Liver (tissue), 9 donors: ENCODE data around the gene IMPDH2. TPM values are rescaled to one million over a fixed set of nuclear protein-coding genes. Genes with fewer than 3 reads are reported as not detected.

ENCODE experiments used
- DNase-seq: peaks from one replicate; pipeline ENCODE4 v3.0.0-alpha.2; 2017; ENCODE audit warnings: low spot score
- H3K27ac ChIP-seq, 2 donors: one replicate each; pipeline ENCODE4 v1.7.0; 2013; ENCODE audit warnings: inconsistent platforms in 2 of 2, low read length in 2 of 2, control low read depth in 1 of 2, low read depth in 1 of 2, mild to moderate bottlenecking in 1 of 2
- H3K27me3 ChIP-seq, 4 donors: one replicate each; pipeline versions ENCODE4 v1.6.1 to v1.7.0; 2013; ENCODE audit warnings: low read length in 3 of 4, inconsistent platforms in 1 of 4, mild to moderate bottlenecking in 1 of 4, moderate library complexity in 1 of 4; ENCODE audit not compliant: control insufficient read depth in 4 of 4, insufficient read depth in 4 of 4
- H3K36me3 ChIP-seq, 4 donors: one replicate each; pipeline versions ENCODE4 v1.6.1 to v1.7.0; 2013; ENCODE audit warnings: low read length in 3 of 4, mild to moderate bottlenecking in 3 of 4, low read depth in 1 of 4, moderate library complexity in 1 of 4; ENCODE audit not compliant: control insufficient read depth in 4 of 4, insufficient read depth in 3 of 4
- H3K4me1 ChIP-seq, 4 donors: one replicate each; pipeline versions ENCODE4 v1.6.1 to v1.7.0; 2013; ENCODE audit warnings: low read length in 3 of 4, mild to moderate bottlenecking in 3 of 4, moderate library complexity in 1 of 4; ENCODE audit not compliant: control insufficient read depth in 4 of 4, insufficient read depth in 4 of 4
- H3K4me3 ChIP-seq, 3 donors: one replicate each; pipeline versions ENCODE4 v1.6.1 to v1.7.0; 2013; ENCODE audit warnings: low read length in 3 of 3, control low read depth in 1 of 3, low read depth in 1 of 3, mild to moderate bottlenecking in 1 of 3
- H3K9ac ChIP-seq, 2 donors: one replicate each; pipeline ENCODE4 v1.7.0; 2013; ENCODE audit warnings: low read length in 2 of 2, mild to moderate bottlenecking in 2 of 2, moderate library complexity in 2 of 2, control low read depth in 1 of 2, low read depth in 1 of 2
- H3K9me3 ChIP-seq, 4 donors: one replicate each; pipeline versions ENCODE4 v1.6.1 to v1.7.0; 2013; ENCODE audit warnings: low read length in 3 of 4; ENCODE audit not compliant: control insufficient read depth in 4 of 4
- EGR1 ChIP-seq, 2 donors: IDR thresholded peaks; 2 replicates each; pipeline ENCODE4 v1.6.1; 2016 to 2018; ENCODE audit warnings: antibody characterized with exemption in 2 of 2, low read depth in 2 of 2
- FOXA1 ChIP-seq: IDR thresholded peaks from 2 replicates; pipeline ENCODE4 v1.6.1; 2016; ENCODE audit warnings: antibody characterized with exemption
- GABPA ChIP-seq, 2 donors: IDR thresholded peaks in 1 of 2; conservative IDR thresholded peaks in 1 of 2; 2 replicates each; pipeline ENCODE4 v1.6.1; 2016; ENCODE audit warnings: antibody characterized with exemption in 2 of 2, mild to moderate bottlenecking in 1 of 2, moderate library complexity in 1 of 2
- HNF4A ChIP-seq, 2 donors: conservative IDR thresholded peaks; 2 replicates each; pipeline ENCODE4 v1.6.1; 2016; ENCODE audit warnings: antibody characterized with exemption in 2 of 2, mild to moderate bottlenecking in 2 of 2
- JUND ChIP-seq, 2 donors: IDR thresholded peaks; 2 replicates each; pipeline ENCODE4 v1.6.1; 2016; ENCODE audit warnings: antibody characterized with exemption in 2 of 2
- NR2F2 ChIP-seq: IDR thresholded peaks from 2 replicates; pipeline ENCODE4 v1.6.1; 2016; ENCODE audit warnings: antibody characterized with exemption
- RAD21 ChIP-seq, 2 donors: IDR thresholded peaks; 2 replicates each; pipeline ENCODE4 v1.6.1; 2016; ENCODE audit warnings: antibody characterized with exemption in 2 of 2, mild to moderate bottlenecking in 2 of 2
- RXRA ChIP-seq, 2 donors: IDR thresholded peaks; 2 replicates each; pipeline ENCODE4 v1.6.1; 2017 to 2018; ENCODE audit warnings: antibody characterized with exemption in 2 of 2, mild to moderate bottlenecking in 1 of 2
- SP1 ChIP-seq: IDR thresholded peaks from 2 replicates; pipeline ENCODE4 v1.6.1; 2018; ENCODE audit warnings: antibody characterized with exemption, mild to moderate bottlenecking
- TAF1 ChIP-seq: conservative IDR thresholded peaks from 2 replicates; pipeline ENCODE4 v1.6.1; 2016; ENCODE audit warnings: antibody characterized with exemption, mild to moderate bottlenecking
- YY1 ChIP-seq: IDR thresholded peaks from 2 replicates; pipeline ENCODE4 v1.6.1; 2016; ENCODE audit warnings: antibody characterized with exemption, mild to moderate bottlenecking
- WGBS: extraction: QIAGEN DNeasy Blood & Tissue Kit; methylation state at CpG from one replicate; pipeline ENCODE4 v1.1.7; 2013; 5-methylcytosine and 5-hydroxymethylcytosine counted together
- polyA plus RNA-seq, 2 donors: library from polyadenylated mRNA; stranded (reverse) in 1 of 2; unstranded in 1 of 2; fragments of 200-250 nt in 1 of 2; fragments of >200 nt in 1 of 2; fragmentation: Nextera tagmentation in 1 of 2; extraction: Ambion mirVana in 1 of 2; gene quantifications; one replicate each; pipeline versions ENCODE4 v1.2.1 to v1.2.3, GENCODE V29; 2013 to 2015
- total RNA-seq, 2 donors: library from RNA; depleted of rRNA; stranded (reverse); fragments of >200 nt; gene quantifications; one replicate each; pipeline ENCODE4 v1.2.3, GENCODE V29; 2014
- TF ChIP-seq, protein P1 (sequence below): IDR thresholded peaks from 2 replicates; pipeline ENCODE4 v1.6.1; 2016; ENCODE audit warnings: antibody characterized with exemption
- TF ChIP-seq, protein P2 (sequence below): IDR thresholded peaks from 2 replicates; pipeline ENCODE4 v1.6.1; 2016; ENCODE audit warnings: antibody characterized with exemption
- TF ChIP-seq, protein P3 (sequence below): fragments of 150-350 bp; IDR thresholded peaks from 2 replicates; pipeline ENCODE4 v1.5.1; 2017; ENCODE audit warnings: improper control_type of control experiment, low read depth, low read length; ENCODE audit not compliant: missing input control
- TF ChIP-seq, protein P4 (sequence below): IDR thresholded peaks from 2 replicates; pipeline ENCODE4 v1.6.1; 2016; ENCODE audit warnings: antibody characterized with exemption, mild to moderate bottlenecking
- donor health status: healthy.
- donor health status: healthy.
- donor health status: healthy.
- donor health status: healthy.
- donor health status: healthy.

IMPDH2 gene
- total and polyA plus RNA-seq, 4 donors = 20.9 to 182 (median 39.7) TPM

DNA sequence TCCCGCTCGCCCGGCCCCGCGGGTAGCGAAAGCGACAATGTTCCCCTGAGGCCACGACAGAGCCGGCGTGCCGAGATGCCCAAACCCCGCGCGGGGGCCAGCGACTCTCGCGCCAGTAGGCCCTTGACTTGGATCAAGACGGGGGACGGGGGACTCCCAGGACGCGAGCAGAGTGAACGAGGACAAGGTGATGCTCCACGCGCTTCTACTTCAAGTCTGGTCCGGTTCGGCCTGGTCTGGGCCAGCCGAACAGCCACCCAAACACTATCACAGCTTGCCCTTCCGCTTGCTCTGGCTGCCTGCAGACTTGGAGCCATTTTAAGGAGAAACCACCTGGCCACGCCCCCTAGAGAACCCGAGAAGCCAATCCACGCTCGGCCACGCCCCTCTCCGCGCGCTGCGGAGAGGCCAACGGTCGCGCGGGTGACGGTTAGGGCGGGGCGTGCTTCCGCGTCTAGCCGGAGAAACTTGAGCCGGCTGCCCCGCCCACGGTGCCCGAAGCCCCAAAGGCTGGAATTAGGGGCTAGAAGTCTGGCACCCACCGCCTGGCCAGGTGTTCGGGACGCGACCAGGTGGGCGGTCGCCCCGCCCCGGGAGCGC is 7.9 kb downstream of the IMPDH2 start:
- Histone ChIP-seq H3K4me3 (peak overlapping the region; percentile 85 to 95 (median 92)), H3K27ac (peak overlapping the region; percentile 97 to 99), H3K4me1 (peaks cover 15 to 52% (median 41%) of the 10 kb centered on the region in 4 donors), H3K27me3 (no peaks in the 10 kb centered on the region), H3K36me3 (peaks cover 0 to 27% (median 20%) of the 10 kb centered on the region in 4 donors), H3K9me3 (no peaks in the 10 kb centered on the region), H3K9ac (peak overlapping the region; percentile 40 to 96)
- peak; percentile 99 for DNase-seq
- TF ChIP-seq TAF1 = peak; percentile 95
- TF ChIP-seq NR2F2 = peak; percentile 18
- TF ChIP-seq JUND (IDR thresholded peaks at IDR 0.05) = no peak
- peak; percentile 74 to 77 for TF ChIP-seq RXRA (IDR thresholded peaks at IDR 0.05)
- peak; percentile 79 for TF ChIP-seq SP1
- TF ChIP-seq, protein P1, sequence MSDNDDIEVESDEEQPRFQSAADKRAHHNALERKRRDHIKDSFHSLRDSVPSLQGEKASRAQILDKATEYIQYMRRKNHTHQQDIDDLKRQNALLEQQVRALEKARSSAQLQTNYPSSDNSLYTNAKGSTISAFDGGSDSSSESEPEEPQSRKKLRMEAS = no peak
- TF ChIP-seq, protein P2, sequence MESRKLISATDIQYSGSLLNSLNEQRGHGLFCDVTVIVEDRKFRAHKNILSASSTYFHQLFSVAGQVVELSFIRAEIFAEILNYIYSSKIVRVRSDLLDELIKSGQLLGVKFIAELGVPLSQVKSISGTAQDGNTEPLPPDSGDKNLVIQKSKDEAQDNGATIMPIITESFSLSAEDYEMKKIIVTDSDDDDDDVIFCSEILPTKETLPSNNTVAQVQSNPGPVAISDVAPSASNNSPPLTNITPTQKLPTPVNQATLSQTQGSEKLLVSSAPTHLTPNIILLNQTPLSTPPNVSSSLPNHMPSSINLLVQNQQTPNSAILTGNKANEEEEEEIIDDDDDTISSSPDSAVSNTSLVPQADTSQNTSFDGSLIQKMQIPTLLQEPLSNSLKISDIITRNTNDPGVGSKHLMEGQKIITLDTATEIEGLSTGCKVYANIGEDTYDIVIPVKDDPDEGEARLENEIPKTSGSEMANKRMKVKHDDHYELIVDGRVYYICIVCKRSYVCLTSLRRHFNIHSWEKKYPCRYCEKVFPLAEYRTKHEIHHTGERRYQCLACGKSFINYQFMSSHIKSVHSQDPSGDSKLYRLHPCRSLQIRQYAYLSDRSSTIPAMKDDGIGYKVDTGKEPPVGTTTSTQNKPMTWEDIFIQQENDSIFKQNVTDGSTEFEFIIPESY = no peak
- TF ChIP-seq EGR1 (IDR thresholded peaks at IDR 0.05; ENCODE audit: low read depth in 2 of 2) = peak in 1 of 2 donors; percentile 11
- TF ChIP-seq, protein P3, sequence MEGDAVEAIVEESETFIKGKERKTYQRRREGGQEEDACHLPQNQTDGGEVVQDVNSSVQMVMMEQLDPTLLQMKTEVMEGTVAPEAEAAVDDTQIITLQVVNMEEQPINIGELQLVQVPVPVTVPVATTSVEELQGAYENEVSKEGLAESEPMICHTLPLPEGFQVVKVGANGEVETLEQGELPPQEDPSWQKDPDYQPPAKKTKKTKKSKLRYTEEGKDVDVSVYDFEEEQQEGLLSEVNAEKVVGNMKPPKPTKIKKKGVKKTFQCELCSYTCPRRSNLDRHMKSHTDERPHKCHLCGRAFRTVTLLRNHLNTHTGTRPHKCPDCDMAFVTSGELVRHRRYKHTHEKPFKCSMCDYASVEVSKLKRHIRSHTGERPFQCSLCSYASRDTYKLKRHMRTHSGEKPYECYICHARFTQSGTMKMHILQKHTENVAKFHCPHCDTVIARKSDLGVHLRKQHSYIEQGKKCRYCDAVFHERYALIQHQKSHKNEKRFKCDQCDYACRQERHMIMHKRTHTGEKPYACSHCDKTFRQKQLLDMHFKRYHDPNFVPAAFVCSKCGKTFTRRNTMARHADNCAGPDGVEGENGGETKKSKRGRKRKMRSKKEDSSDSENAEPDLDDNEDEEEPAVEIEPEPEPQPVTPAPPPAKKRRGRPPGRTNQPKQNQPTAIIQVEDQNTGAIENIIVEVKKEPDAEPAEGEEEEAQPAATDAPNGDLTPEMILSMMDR = no peak
- TF ChIP-seq YY1 = peak; percentile 99
- peak in 1 of 2 donors; percentile 19 for TF ChIP-seq RAD21 (IDR thresholded peaks at IDR 0.05)
- TF ChIP-seq FOXA1 = no peak
- peak; percentile 17 to 19 for TF ChIP-seq HNF4A (conservative IDR thresholded peaks at IDR 0.05)
- TF ChIP-seq GABPA (IDR thresholded peaks at IDR 0.05 in 1 of 2, conservative IDR thresholded peaks at IDR 0.05 in 1 of 2) = peak in 1 of 2 donors; percentile 62
- TF ChIP-seq, protein P4, sequence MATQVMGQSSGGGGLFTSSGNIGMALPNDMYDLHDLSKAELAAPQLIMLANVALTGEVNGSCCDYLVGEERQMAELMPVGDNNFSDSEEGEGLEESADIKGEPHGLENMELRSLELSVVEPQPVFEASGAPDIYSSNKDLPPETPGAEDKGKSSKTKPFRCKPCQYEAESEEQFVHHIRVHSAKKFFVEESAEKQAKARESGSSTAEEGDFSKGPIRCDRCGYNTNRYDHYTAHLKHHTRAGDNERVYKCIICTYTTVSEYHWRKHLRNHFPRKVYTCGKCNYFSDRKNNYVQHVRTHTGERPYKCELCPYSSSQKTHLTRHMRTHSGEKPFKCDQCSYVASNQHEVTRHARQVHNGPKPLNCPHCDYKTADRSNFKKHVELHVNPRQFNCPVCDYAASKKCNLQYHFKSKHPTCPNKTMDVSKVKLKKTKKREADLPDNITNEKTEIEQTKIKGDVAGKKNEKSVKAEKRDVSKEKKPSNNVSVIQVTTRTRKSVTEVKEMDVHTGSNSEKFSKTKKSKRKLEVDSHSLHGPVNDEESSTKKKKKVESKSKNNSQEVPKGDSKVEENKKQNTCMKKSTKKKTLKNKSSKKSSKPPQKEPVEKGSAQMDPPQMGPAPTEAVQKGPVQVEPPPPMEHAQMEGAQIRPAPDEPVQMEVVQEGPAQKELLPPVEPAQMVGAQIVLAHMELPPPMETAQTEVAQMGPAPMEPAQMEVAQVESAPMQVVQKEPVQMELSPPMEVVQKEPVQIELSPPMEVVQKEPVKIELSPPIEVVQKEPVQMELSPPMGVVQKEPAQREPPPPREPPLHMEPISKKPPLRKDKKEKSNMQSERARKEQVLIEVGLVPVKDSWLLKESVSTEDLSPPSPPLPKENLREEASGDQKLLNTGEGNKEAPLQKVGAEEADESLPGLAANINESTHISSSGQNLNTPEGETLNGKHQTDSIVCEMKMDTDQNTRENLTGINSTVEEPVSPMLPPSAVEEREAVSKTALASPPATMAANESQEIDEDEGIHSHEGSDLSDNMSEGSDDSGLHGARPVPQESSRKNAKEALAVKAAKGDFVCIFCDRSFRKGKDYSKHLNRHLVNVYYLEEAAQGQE = peak; percentile 79
- WGBS = under 1% methylated on average over 60 of the region's 60 CpGs
